Psoas muscle (tissue), 8 donors: Measurements from ENCODE around the gene OR1N1. TPM values are rescaled to one million over a fixed set of nuclear protein-coding genes. Genes with fewer than 3 reads are reported as not detected.

Experiments used
- ATAC-seq, 4 donors: fragments of 200-7000 bp; cut with Tn5 transposase; one replicate each; pipeline ENCODE4 v1.9.1; 2020; ENCODE audit warnings: moderate library complexity in 3 of 4, mild to moderate bottlenecking in 2 of 4
- DNase-seq, 2 donors: peaks; one replicate each; pipeline ENCODE4 v3.0.0-alpha.2; 2020
- H3K27ac ChIP-seq: fragments of 200-600 bp; one replicate; pipeline ENCODE4 v1.8.0; 2022
- H3K27me3 ChIP-seq, 3 donors: fragments of 200-600 bp in 1 of 3; one replicate each; pipeline versions ENCODE4 v1.6.1 to v1.8.0; 2013 to 2022; ENCODE audit warnings: low read length in 2 of 3, mild to moderate bottlenecking in 2 of 3, moderate library complexity in 1 of 3; ENCODE audit not compliant: insufficient read depth in 3 of 3
- H3K36me3 ChIP-seq, 2 donors: fragments of 200-600 bp in 1 of 2; one replicate each; pipeline versions ENCODE4 v1.6.1 to v1.8.0; 2013 to 2022; ENCODE audit warnings: low read depth in 1 of 2, mild to moderate bottlenecking in 1 of 2, moderate library complexity in 1 of 2; ENCODE audit not compliant: insufficient read depth in 1 of 2
- H3K4me1 ChIP-seq: fragments of 200-600 bp; one replicate; pipeline ENCODE4 v1.8.0; 2022
- H3K4me3 ChIP-seq: fragments of 200-600 bp; one replicate; pipeline ENCODE4 v1.8.0; 2022; ENCODE audit warnings: mild to moderate bottlenecking
- H3K9me3 ChIP-seq: fragments of 200-600 bp; one replicate; pipeline ENCODE4 v1.8.0; 2022
- CTCF ChIP-seq: fragments of 200-600 bp; IDR thresholded peaks from one replicate; pipeline ENCODE4 v1.8.0; 2022; ENCODE audit warnings: antibody characterized with exemption
- WGBS, 3 donors: extraction: QIAGEN DNeasy Blood & Tissue Kit; methylation state at CpG; one replicate each; pipeline versions ENCODE4 v1.1.6 to v1.1.7; 2013; 5-methylcytosine and 5-hydroxymethylcytosine counted together
- intact Hi-C, 2 donors: fragments of 100-400 bp; cut with DNase I; formaldehyde crosslinking; loops; one replicate each; pipeline versions ENCODE4 v1.11.0 to v1.14.2; 2022
- long read RNA-seq, 2 donors: library from polyadenylated mRNA; unstranded; transcript quantifications; one replicate each; pipeline ENCODE4 v2.0.0, GENCODE V29; 2021
- polyA plus RNA-seq, 3 donors: library from polyadenylated mRNA; stranded (reverse); fragments of 200-250 nt; gene quantifications; one replicate each; pipeline ENCODE4 v1.2.3, GENCODE V29; 2013
- total RNA-seq, 4 donors: library from RNA; stranded (reverse); fragmentation: NEBNext Ultra II Directional in 2 of 4; extraction: Animal tissue kit (Norgen Biotek cat#: 25700) in 2 of 4; gene quantifications; one replicate each; pipeline versions ENCODE4 v1.2.1 to v1.2.4, GENCODE V29; 2021 to 2023
- donor health status: healthy with polysubstance abuse.
- donor health status: DM: no; HTN: no; CAD: no; lungs with moderate emphysema.
- donor health status: Bipolar disorder and iron deficiency.
- donor health status: healthy.
- donor health status: DM: yes; HTN: yes; CAD: no.
- donor health status: DM: no; HTN: no; CAD: no.
- donor health status: DM: no; HTN: no; CAD: no.
- donor health status: DM: yes; HTN: yes; CAD: no.

OR1N1 gene
- total RNA-seq (not detected), polyA plus RNA-seq (not detected)
- long read RNA-seq, donor 1 = 0 reads
- long read RNA-seq, donor 2 = 0 reads

GRCh38 chr9:122527193-122527592 is at the start of gene OR1N1:
OR1N1 (minus strand) TSS chr9:122527293; CDS start chr9:122527293, 0 bp downstream.
- Histone ChIP-seq H3K4me1 (no peaks in the 10 kb centered on the region), H3K27me3 (peaks cover 0 to 5% (median 4%) of the 10 kb centered on the region in 3 donors), H3K36me3 (no peaks in the 10 kb centered on the region), H3K4me3 (no peak within 1 kb of the TSS), H3K9me3 (no peaks in the 10 kb centered on the region), H3K27ac (no peak within 1 kb of the TSS)
- DNase-seq (no peak), ATAC-seq (no peak)
- intact Hi-C loops = no loop called here
- 88 to 92% (median 91%) methylated on average over 3 of the region's 3 CpGs for WGBS, 3 donors
- TF ChIP-seq CTCF = no peak

GRCh38 chr9:122572456-122572855 is 45.4 kb upstream of the OR1N1 start:
- no peak for TF ChIP-seq CTCF
- H3K4me1 ChIP-seq = no peaks in the 10 kb centered on the region
- no peaks in the 10 kb centered on the region for H3K27me3 ChIP-seq
- no peak for DNase-seq
- intact Hi-C loops = no loop called here
- no peak for ATAC-seq
- no peak overlapping the region for H3K27ac ChIP-seq
- H3K9me3 ChIP-seq = no peaks in the 10 kb centered on the region
- H3K4me3 ChIP-seq = no peak overlapping the region
- no peaks in the 10 kb centered on the region for H3K36me3 ChIP-seq
- WGBS, 3 donors = 62 to 68% (median 63%) methylated on average over 2 of the region's 2 CpGs

GRCh38 chr9:122567901-122568300 is 40.8 kb upstream of the OR1N1 start:
- Histone ChIP-seq H3K4me1 (no peaks in the 10 kb centered on the region), H3K27me3 (no peaks in the 10 kb centered on the region), H3K27ac (no peak overlapping the region), H3K36me3 (no peaks in the 10 kb centered on the region), H3K9me3 (no peaks in the 10 kb centered on the region), H3K4me3 (no peak overlapping the region)
- no peak for DNase-seq
- TF ChIP-seq CTCF = no peak
- no peak for ATAC-seq
- intact Hi-C loops = no loop called here
- 85 to 90% (median 90%) methylated on average over 4 of the region's 4 CpGs for WGBS, 3 donors

GRCh38 chr9:122562134-122562760 is 35.2 kb upstream of the OR1N1 start:
- DNase-seq (no peak), ATAC-seq (no peak)
- intact Hi-C loops = no loop called here
- no peaks in the 10 kb centered on the region for H3K27me3 ChIP-seq
- WGBS, 3 donors = 40 to 46% (median 42%) methylated on average over 9 of the region's 9 CpGs
- no peaks in the 10 kb centered on the region for H3K4me1 ChIP-seq
- no peaks in the 10 kb centered on the region for H3K9me3 ChIP-seq
- H3K36me3 ChIP-seq = no peaks in the 10 kb centered on the region
- TF ChIP-seq CTCF = no peak
- H3K27ac ChIP-seq = no peak overlapping the region
- H3K4me3 ChIP-seq = no peak overlapping the region

- Histone ChIP-seq H3K27me3 (no peaks in the 10 kb centered on the region), H3K4me1 (no peaks in the 10 kb centered on the region), H3K9me3 (no peaks in the 10 kb centered on the region), H3K4me3 (no peak overlapping the region), H3K27ac (no peak overlapping the region), H3K36me3 (no peaks in the 10 kb centered on the region)
- 75 to 82% (median 78%) methylated on average over 4 of the region's 4 CpGs for WGBS, 3 donors
- TF ChIP-seq CTCF = no peak
- intact Hi-C loops = no loop called here
- DNase-seq (no peak), ATAC-seq (no peak)
Measured at GRCh38 chr9:122561446-122561845, 34.4 kb upstream of the OR1N1 start.
